Measurements from ENCODE around the gene DNAJC25.

The DNAJC25 gene

GRCh38 chr9:111622626-111623025, 8.5 kb upstream of the DNAJC25 start:
- DNase-seq, result no peak
- in situ Hi-C loops (cut with MboI; ENCODE audit: low pct_unique_long_range_greater_than_20kb, low sequenced_read_pairs), result no loop called here

GRCh38 chr9:111627260-111627963, 3.7 kb upstream of the DNAJC25 start:
- DNase-seq, result no peak
- in situ Hi-C loops (cut with MboI; ENCODE audit: low pct_unique_long_range_greater_than_20kb, low sequenced_read_pairs), result no loop called here

GRCh38 chr9:111628411-111628810, 2.7 kb upstream of the DNAJC25 start:
- in situ Hi-C loops (cut with MboI; ENCODE audit: low pct_unique_long_range_greater_than_20kb, low sequenced_read_pairs), result no loop called here
- no peak for DNase-seq

DNA sequence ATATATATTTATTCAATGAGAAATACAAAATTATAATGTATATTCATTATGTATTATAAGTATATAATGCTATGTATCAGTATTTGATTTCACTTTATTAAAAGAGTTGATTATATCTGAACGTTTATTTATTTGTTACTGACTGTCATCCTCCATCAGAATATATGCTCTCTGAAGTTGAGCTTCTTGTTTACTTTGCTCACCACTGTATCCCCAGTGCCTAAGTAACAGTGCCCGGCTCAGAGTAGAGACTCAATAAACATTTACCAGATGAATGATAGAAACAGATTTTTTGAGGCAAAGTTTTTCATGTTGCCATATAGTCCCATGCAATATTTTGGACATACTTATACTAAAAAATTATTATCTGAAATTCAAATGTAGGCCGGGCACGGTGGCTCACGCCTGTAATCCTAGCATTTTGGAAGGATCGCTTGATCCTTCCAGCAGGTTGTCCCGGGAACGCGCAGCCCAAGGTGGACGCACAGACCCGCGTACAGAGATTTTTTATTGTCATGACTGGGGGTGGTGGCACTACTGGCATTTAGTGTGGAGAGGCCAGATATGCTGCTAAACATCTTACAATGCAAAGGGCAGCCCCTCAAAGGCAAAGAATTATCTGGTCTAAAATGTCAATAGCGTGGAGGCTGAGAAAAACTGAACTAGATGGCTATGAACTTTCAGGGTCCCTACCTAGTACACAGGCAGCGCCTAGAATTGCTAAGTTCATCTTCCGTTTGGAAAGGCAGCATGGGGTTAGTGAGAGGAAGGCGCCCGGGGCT, 761 bp upstream of the DNAJC25 start:
- no peak for DNase-seq
- in situ Hi-C loops (cut with MboI; ENCODE audit: low pct_unique_long_range_greater_than_20kb, low sequenced_read_pairs), result no loop called here

DNA sequence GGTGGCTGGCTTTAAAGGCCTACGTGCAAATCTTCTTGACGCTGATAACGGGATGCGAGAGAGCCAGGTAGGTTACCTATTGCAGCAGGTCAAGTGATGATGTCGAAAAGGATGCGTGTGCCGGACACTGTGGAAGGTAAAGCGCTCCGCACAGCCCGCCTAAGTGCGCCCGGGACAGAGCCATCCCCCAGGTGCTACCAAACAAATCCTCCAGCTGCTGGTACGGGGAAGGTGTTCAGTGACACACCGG, 245 bp upstream of the DNAJC25 start:
- in situ Hi-C loops (cut with MboI; ENCODE audit: low pct_unique_long_range_greater_than_20kb, low sequenced_read_pairs), result no loop called here
- DNase-seq, result no peak

GRCh38 chr9:111632060-111632459, 926 bp downstream of the DNAJC25 start:
- DNase-seq, result peak; percentile 33
- in situ Hi-C loops (cut with MboI; ENCODE audit: low pct_unique_long_range_greater_than_20kb, low sequenced_read_pairs), result no loop called here

- no peak for DNase-seq
- in situ Hi-C loops (cut with MboI; ENCODE audit: low pct_unique_long_range_greater_than_20kb, low sequenced_read_pairs), result no loop called here
These were observed 1.7 kb downstream of the DNAJC25 start for GRCh38 chr9:111632695-111633388.

- in situ Hi-C loops (cut with MboI; ENCODE audit: low pct_unique_long_range_greater_than_20kb, low sequenced_read_pairs), result no loop called here
These were observed 2.2 kb downstream of the DNAJC25 start for GRCh38 chr9:111633389-111633736.

DNA sequence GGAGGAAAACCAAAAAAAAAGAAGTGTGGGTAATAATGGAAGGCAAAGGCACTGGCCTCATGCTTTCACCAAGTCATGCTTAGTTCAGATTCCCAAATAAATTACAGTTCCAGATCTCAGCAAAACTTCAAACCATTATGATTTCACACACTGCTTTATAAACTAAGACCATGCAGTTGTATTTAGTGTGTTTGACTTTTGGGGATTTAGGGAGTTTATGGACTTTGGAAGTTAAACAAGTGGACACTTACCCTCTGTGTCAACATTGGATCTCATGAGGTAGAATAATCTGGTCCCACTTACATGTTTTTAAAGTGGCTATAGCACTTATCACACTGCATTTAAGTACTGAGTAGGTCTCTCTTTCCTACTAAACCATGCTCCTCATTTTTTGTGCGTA, 3.7 kb downstream of the DNAJC25 start:
- in situ Hi-C loops (cut with MboI; ENCODE audit: low pct_unique_long_range_greater_than_20kb, low sequenced_read_pairs), result no loop called here
- no peak for DNase-seq

More at GRCh38 chr9:111633389-111633736, 2.2 kb downstream of the DNAJC25 start:
- DNase-seq, result no peak

DNA sequence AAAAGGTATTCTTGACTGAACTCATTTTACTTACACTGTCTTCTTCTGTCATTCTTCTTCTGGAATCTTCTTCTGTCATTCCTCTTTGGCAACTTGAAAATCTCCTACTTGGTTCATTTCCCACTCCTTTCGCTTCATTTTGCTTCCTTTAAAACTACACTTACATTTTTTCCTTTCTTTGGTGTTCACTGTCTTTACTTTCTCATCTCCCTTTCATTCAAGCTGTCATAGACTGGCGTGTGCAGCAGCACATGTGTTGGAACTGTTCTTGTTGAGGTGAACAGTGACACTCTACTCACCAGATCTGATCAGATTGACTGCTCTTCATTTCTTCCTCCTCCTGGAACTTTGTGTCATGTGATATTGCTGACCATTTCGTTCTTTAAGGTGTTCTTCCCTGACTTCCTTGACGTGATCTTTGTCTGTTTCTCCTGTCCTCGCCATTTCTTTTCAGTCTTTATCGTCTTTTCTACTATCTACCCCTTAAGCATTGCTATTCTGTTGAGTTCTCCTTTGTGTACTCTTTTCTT, 6.4 kb downstream of the DNAJC25 start:
- no peak for DNase-seq
- in situ Hi-C loops (cut with MboI; ENCODE audit: low pct_unique_long_range_greater_than_20kb, low sequenced_read_pairs), result no loop called here

DNA sequence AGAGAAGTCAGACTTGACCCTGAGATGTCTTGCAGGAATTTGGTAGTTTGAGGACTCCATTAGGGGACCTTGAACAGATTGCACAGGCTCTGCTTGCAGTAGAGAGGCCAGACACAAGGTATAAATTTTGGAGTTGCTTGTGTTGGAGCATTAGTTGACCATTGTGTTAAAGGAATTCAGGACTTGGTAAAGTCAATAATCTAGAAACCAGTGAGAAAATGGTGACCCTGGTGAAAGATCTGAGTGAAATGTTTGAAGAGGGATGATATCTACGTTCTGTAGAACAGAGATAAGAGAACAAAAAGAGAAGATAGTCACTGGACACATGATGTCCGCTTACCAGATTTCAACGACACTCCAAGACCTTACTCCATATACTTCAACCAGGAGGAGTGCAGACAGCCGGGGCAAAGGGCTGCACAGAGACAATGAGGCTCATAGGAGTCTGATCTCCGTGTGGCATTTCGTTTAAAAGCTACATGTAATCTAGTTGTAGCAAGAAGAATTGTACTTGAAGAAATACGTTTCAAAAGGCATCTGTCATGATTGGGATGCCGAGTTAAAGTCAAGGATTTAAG, 13.2 kb downstream of the DNAJC25 start:
- in situ Hi-C loops (cut with MboI; ENCODE audit: low pct_unique_long_range_greater_than_20kb, low sequenced_read_pairs), result no loop called here
- DNase-seq, result no peak

DNA sequence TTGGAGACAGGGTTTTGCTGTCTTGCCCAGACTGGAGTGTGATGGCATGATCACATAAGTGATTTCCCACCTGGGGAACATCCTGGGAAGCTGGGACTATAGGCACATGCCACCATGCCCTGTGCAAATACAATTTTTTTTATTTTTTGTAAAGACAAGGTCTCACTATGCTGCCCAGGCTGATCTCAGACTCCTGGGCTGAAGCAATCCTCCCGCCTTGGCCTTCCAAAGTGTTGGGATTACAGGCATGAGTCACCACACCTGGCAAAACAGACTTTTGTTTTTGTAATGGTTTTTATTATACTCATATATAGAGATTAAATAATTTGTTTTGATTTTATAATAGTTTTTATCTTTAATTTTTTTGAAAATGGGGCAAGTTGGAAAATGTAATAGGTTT, 14.7 kb downstream of the DNAJC25 start:
- DNase-seq, result no peak
- in situ Hi-C loops (cut with MboI; ENCODE audit: low pct_unique_long_range_greater_than_20kb, low sequenced_read_pairs), result no loop called here

GRCh38 chr9:111646417-111646816, 15.3 kb downstream of the DNAJC25 start:
- no peak for DNase-seq
- in situ Hi-C loops (cut with MboI; ENCODE audit: low pct_unique_long_range_greater_than_20kb, low sequenced_read_pairs), result no loop called here

DNA sequence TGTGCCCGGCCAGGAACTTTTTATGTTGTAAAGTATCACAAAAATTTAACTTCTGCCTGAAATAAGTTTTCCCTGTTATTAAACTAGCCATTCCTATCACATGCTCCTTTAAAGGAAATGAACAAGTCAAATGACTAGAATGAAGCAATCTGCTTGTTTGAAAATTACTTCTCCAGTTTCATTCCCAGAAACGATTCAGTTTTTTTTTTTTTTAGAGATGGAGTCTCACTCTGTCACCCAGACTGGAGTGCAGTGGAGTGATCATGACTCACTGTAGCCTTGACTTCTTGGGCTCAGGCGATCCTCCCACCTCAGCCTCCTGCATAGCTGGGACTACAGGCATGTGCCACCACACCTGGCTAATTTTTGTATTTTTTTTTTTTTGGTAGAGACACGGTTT, 16.9 kb downstream of the DNAJC25 start:
- in situ Hi-C loops (cut with MboI; ENCODE audit: low pct_unique_long_range_greater_than_20kb, low sequenced_read_pairs), result no loop called here
- no peak for DNase-seq

DNA sequence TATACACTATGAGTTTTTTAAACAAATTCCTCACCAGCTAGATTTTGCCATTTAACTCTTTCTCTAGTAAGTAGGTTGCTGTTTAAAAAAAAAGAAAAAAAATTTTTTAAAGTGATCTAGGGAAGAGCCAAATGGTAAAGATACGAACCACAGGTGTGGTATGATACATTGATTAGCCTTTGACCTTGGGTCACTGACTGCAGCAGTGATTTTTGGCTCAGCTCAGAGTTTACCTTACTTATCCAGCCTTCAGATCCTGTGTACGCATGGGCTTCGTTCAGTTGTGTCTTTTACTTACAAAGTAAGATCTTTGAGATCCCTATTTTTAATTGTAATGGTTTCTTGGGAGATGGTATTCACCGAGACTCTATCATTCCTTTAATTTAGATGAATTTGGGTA, 17.9 kb downstream of the DNAJC25 start:
- in situ Hi-C loops (cut with MboI; ENCODE audit: low pct_unique_long_range_greater_than_20kb, low sequenced_read_pairs), result no loop called here
- no peak for DNase-seq

GRCh38 chr9:111657051-111657450, 25.9 kb downstream of the DNAJC25 start:
- DNase-seq, result no peak
- in situ Hi-C loops (cut with MboI; ENCODE audit: low pct_unique_long_range_greater_than_20kb, low sequenced_read_pairs), result no loop called here

DNA sequence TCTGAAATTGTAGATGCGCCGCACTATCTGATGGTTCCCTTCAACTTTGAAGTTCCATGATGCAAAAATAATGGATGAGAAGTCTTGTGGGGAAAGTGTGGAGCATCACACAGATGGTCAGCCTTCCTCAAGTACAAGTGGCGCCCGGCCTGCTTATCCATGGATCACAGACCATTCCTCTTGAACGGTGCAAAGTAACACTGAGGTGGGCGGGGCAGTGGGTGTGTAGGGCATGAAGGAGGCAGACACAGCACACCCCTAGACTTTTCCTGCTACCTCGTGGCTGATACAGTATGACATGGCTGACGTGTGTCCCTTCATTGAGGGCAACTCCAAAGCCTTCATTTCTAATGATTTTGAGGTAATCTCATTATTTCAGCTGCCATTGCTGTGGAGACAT, 27.8 kb downstream of the DNAJC25 start:
- DNase-seq, result no peak
- in situ Hi-C loops (cut with MboI; ENCODE audit: low pct_unique_long_range_greater_than_20kb, low sequenced_read_pairs), result no loop called here

DNA sequence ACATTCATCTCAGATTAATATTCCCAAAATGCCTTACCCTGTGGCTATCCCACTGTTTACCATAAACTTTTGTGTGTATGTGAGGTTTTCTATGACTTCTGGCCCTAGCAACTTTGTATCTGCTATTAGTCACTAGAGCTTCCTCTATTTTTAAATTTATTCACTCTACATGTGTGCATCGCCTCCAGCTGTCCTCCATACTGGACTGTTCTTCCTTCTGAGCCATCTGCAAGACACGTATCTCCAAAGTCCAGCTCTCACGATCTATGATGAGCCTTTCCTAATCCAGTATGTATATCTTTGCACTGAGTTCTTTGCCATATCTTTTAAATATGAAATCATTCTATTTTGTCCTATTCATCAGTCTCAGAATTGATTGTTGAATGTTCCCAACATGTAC, 28.6 kb downstream of the DNAJC25 start:
- in situ Hi-C loops (cut with MboI; ENCODE audit: low pct_unique_long_range_greater_than_20kb, low sequenced_read_pairs), result no loop called here
- no peak for DNase-seq

DNA sequence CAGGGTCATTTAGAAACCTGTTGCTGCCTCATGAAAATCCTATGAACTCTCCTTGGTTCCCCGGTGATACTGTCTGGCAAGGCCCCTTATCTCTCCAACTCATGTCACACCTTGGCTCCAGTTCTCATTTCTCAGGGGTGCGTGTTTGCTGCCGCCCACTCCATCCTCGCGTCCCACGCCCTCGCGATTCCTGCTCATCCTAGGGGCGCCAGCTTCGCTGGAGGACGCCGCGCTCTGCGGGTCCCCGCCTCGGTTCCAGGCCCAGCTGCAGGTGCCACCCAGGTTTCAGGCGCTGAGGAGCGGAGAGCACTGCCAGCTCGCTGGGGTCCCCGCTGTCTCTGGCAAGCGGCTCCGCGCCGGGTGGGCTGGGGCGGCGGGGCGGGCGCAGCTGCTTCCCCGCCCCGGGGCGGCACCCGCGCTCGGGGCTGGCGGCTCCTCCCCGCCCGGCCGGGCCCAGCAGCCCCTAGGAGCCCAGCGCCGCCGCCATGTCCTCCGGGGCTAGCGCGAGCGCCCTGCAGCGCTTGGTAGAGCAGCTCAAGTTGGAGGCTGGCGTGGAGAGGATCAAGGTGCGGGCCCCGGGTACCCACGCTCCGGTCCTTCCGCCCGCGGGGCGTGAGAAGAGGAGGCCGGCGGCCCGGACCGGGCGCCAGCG, 30.1 kb downstream of the DNAJC25 start, which contains the start of gene GNG10:
GNG10 (plus strand) TSS at position 456 of the 652 bp plus-strand sequence; CDS start at position 486, 30 bp downstream.
- peak; percentile 58 for DNase-seq
- in situ Hi-C loops (cut with MboI; ENCODE audit: low pct_unique_long_range_greater_than_20kb, low sequenced_read_pairs), result no loop called here

Data from KBM-7 (cell line).